GM13976 (cell line): ENCODE measurements around the gene HIVEP3.

Experiments used
- DNase-seq: peaks from one replicate; pipeline ENCODE4 v3.0.0; 2012; ENCODE audit warnings: low spot score
- in situ Hi-C: fragments of 300-500 bp; cut with MboI; formaldehyde crosslinking; loops from one replicate; pipeline ENCODE4 v1.12.0; 2022; ENCODE audit warnings: low sequenced_read_pairs, mixed read lengths, inconsistent platforms; ENCODE audit not compliant: unreplicated experiment
- TF ChIP-seq, protein P1 (sequence below): IDR thresholded peaks from 2 replicates; pipeline ENCODE4 v1.5.1; 2012; ENCODE audit warnings: borderline replicate concordance, mild to moderate bottlenecking; ENCODE audit not compliant: insufficient read depth; ENCODE audit errors: extremely low read depth, missing control alignments, control extremely low read depth

HIVEP3 gene

DNA sequence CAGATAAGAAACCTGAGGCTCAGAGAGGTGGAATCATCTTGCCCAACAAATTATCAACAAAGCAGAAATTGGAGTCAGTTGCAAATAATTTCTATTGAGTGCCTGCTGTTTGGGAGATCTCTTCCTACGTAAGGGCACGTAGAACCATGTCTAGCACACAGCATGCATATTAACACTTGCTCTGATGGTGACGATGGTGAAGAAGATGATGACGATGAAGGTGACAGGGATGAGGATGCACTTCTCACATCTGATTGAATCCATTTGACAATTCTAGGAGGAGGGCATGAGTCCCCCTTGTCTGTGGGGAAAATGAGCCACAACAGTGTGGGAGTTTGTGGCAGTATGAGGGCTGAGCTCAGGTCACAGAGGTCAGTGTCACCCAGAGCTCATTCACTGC is 183.6 kb downstream of the HIVEP3 start:
- DNase-seq = no peak
- TF ChIP-seq, protein P1, sequence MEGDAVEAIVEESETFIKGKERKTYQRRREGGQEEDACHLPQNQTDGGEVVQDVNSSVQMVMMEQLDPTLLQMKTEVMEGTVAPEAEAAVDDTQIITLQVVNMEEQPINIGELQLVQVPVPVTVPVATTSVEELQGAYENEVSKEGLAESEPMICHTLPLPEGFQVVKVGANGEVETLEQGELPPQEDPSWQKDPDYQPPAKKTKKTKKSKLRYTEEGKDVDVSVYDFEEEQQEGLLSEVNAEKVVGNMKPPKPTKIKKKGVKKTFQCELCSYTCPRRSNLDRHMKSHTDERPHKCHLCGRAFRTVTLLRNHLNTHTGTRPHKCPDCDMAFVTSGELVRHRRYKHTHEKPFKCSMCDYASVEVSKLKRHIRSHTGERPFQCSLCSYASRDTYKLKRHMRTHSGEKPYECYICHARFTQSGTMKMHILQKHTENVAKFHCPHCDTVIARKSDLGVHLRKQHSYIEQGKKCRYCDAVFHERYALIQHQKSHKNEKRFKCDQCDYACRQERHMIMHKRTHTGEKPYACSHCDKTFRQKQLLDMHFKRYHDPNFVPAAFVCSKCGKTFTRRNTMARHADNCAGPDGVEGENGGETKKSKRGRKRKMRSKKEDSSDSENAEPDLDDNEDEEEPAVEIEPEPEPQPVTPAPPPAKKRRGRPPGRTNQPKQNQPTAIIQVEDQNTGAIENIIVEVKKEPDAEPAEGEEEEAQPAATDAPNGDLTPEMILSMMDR = no peak
- in situ Hi-C loops = no loop called here

DNA sequence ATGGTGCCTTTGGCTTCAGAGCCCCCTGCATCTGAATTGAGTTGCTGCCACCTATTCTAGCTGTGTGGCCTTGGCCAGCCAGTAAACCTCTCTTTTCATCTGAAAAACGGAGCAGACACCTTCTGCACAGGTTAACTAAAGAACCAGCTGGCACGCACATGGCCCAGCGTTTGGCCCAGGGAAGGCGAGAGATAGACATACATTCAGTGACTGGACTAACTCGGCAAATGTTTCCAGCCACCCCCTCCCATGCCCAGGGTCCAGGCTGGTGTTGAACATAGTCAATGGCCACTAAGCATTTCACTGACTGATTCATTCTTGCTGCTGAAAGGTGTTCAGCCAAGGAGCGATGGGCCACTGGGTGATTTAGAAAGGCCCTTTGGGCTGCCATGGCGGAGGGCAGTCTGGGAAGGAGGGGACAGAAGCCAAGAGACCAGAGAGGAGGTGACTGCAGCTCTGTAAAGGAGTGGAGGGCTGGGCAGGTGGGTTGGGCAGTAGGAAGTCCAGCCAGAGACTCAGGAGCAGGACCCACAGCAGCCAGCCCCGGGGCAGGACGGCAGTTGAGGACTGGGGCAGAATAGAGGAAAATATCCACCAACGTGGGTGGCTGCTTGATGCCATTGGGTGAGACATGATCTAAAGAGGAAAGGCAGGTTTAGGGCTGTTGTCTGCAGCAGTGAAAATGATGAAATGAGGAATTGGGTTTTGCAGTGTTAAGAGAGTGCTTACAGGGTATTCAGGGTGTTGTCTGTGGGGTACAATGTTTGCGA is 184.3 kb downstream of the HIVEP3 start:
- TF ChIP-seq, protein P1 = no peak
- no peak for DNase-seq
- in situ Hi-C loops = no loop called here

DNA sequence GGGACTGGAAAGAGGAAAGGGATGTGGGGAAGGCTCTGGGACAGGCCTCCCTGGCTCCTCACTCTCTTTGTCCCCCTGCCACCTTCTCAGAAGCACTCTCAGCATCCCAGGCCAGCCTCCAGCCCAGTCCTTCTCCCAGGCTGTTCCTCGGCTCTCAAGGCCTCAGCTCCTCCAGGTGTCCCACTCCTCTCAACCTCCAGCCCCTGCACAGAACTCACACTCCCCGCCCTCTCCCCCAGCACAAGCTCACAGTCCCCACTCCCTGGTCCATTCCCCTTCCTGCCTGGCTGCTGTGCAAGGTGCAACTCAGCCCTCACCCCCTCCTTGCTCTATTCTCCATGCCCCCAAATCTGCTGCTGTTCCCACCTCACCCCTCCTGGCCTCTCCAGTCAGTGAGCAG is 185.0 kb downstream of the HIVEP3 start:
- in situ Hi-C loops = no loop called here
- DNase-seq = no peak
- TF ChIP-seq, protein P1 = no peak

DNA sequence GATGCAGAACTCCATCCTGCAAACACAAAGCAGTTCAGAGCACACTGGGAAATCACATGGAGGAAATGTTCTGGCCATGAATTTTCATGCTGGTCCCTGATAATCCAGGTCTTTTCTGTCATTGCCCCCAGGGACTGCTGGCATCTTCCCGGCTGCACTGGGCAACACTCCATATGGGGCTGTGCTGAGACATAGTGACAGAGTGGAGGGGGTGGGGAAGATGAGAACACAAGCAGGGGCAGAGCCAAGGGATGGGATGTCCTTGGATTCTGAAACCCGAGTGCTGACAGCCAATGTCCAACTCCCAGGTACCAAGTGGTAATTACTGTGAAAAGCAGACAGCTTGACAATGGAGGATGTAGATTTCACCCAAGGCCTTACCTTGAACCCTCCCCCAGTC is 185.7 kb downstream of the HIVEP3 start:
- in situ Hi-C loops = no loop called here

DNA sequence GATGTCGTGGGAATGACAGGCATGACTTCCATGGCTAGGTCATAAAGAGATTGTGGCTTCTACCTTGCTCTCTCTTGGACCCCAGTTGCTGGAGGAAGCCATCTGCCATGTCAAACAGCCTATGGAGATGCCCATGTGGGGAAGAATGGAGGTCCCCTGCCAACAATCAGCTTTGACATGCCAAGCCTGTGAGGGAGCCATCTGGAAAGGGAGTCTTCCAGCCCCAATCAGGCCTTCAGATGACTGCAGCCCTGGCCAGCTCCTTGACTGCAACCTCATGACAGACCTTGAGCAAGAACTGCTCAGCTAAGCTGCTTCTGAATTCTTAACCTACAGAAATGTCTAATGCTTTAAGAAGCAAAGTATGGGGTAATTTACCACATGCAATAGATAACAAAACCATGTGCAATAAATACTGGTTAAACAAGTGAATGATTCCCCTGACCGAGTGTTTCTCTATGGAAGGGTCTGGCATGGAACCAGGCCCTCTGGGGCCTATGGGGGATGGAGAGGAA is 187.1 kb downstream of the HIVEP3 start:
- TF ChIP-seq, protein P1 = no peak
- no peak for DNase-seq
- in situ Hi-C loops = no loop called here

More for the DNA sequence above, 185.7 kb downstream of the HIVEP3 start:
- DNase-seq = no peak
- TF ChIP-seq, protein P1 = no peak

DNA sequence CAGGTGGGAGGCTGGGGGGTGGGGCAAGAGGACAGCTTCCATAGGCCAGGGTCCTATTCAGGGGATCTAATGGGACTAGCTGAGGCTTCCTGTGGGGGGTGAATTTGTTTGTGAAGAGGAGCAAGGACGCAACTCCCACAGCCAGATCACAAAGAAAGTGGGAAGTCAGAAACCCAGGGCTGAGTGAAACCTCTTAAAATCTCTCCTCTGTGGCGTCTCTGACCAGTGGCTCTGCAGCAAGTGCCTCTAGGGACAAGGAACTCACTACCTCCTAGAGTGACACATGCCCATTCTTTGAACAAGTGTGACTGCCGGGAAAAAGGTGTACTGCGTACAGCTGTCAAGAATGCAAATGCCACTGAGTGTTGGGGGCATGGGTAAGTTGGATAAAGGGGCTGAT is 187.9 kb downstream of the HIVEP3 start:
- no peak for DNase-seq
- in situ Hi-C loops = no loop called here
- TF ChIP-seq, protein P1 = no peak
